HG03565 (cell line): ENCODE results near the gene GNB1L.
A peak's percentile ranks its signal among the peaks of the same experiment; 100 is the strongest.

Experiments
- ATAC-seq: cut with Tn5 transposase; IDR thresholded peaks from one replicate; pipeline ENCODE4 v1.9.1; 2021; ENCODE audit warnings: mild to moderate bottlenecking, moderate library complexity; ENCODE audit not compliant: unreplicated experiment

The GNB1L gene

GRCh38 chr22:19865141-19865829 is 10.6 kb upstream of the GNB1L start:
- ATAC-seq: no peak

DNA sequence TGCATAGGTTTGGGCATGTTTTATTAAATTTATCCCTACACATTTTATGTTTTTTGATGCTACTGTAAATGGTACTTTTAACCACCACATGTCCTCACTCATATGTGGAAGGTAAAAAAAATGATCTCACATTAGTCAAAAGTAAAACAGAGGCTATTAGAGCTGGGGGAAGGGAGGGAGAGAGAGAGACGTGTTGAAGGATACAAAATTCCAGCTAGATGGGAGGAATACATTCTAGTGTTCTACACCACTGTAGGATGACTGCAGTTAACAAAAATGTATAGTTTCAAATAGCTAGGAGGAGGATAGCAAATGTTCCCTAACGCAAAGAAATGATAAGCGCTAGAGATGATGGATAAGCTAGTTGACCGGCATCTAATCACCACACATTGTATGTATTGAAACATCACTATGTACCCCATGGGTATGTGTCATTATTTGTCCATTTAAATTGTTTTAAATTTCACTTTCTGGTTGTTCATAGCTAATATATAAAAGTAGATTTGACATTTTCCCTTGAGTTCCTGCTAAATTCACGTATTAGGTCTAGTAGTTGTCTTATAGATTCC is 9.9 kb upstream of the GNB1L start:
- no peak for ATAC-seq

DNA sequence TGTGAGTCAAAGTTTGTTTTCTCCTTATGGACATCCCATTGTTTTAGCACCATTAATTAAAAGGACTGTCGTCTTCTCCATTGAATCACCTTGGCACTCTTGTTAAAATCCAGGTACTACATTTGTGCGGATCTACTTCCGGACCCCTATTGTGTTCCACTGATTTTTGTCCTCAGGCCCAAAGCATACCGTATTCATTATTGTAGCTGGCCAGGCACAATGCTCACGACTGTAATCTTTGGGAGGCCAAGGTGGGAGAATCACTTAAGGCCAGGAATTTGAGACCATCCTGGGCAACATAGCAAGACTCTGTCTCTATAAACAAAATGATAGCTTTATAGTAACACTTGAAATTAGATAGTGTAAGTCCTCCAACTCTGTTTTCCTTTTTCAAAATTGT is 8.9 kb upstream of the GNB1L start:
- ATAC-seq: no peak

- ATAC-seq: no peak
These were observed 8.1 kb upstream of the GNB1L start for GRCh38 chr22:19862619-19863246.

DNA sequence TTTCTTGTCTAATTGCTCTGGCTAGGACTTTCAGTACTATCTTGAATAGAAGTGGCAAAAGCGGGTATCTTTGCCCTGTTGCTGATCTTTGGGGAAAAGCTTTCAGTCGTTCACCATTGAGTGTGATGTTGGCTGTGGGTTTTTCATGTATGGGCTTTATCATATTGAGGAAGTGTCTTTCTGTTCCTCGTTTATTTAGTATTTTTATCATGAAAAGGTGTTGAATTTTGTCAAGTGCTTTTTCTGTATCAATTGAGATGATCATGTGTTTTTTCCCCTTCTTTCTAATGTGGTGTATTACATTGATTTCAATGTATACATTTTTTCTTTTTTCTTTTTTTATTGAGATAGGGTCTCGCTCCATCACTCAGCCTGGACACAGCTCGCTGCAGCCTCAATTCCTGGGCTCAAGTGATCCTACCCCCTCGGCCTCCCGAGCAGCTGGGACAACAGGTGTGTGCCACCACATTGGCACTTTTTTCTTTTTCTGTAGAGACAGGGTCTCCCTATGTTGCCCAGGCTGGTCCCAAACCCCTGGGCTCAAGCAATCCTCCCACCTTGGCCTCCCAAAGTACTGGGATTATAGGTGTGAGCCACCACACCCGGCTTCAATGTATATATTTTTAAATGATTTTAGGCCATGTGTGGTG is 5.3 kb upstream of the GNB1L start:
- no peak for ATAC-seq

- ATAC-seq: no peak
These were observed 2.7 kb upstream of the GNB1L start for GRCh38 chr22:19857382-19857781.

GRCh38 chr22:19855504-19856409 is 1.1 kb upstream of the GNB1L start:
- peak; percentile 16 for ATAC-seq

GRCh38 chr22:19853879-19854777 is 546 bp downstream of the GNB1L start:
- ATAC-seq: no peak

GRCh38 chr22:19853058-19853878 is 1.4 kb downstream of the GNB1L start:
- no peak for ATAC-seq

GRCh38 chr22:19852177-19852781 is 2.4 kb downstream of the GNB1L start:
- ATAC-seq: no peak

DNA sequence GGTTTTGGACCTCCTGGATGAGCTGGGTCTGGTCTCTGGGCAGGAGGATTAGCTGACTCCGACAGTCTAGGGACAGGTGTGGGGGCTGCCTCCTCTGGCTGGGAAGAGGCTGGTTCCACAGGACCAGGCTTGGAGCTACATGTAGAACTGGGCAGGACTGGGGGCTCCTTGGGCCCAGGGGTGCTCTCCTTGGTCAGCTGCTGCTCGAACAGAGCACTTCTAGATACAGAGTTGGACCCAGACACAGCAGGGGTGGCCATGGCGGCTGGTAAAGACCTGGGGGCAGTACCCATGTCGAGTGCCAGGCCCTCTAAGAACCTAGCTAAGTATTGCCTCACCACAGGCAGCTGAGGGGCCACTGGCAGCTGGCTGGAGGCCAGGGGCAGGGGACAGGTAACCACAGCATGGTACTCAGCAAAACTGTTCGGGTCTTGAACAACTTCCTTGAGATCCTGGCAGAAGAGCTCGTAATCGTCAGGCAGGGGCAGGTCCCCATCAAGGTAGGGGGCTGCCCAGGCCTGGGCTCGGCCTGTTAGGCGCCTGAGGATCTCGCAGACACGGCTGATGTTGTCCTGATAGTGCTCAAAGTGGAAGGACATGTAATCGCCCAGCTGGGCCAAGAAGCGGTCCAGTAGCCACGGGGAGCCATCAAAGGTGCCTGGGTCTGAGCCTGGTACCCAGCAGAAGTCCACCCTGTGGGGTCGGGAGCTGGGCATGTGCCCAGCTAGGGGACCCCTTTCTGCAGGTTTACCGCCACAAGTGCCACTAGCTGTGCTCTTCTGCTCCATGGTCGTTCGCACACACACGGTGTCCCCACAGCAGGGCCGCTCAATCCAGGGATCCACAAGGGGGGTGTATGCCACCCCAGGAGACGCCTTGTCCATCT is 3.1 kb downstream of the GNB1L start:
- no peak for ATAC-seq

GRCh38 chr22:19850763-19851109 is 3.9 kb downstream of the GNB1L start:
- no peak for ATAC-seq

DNA sequence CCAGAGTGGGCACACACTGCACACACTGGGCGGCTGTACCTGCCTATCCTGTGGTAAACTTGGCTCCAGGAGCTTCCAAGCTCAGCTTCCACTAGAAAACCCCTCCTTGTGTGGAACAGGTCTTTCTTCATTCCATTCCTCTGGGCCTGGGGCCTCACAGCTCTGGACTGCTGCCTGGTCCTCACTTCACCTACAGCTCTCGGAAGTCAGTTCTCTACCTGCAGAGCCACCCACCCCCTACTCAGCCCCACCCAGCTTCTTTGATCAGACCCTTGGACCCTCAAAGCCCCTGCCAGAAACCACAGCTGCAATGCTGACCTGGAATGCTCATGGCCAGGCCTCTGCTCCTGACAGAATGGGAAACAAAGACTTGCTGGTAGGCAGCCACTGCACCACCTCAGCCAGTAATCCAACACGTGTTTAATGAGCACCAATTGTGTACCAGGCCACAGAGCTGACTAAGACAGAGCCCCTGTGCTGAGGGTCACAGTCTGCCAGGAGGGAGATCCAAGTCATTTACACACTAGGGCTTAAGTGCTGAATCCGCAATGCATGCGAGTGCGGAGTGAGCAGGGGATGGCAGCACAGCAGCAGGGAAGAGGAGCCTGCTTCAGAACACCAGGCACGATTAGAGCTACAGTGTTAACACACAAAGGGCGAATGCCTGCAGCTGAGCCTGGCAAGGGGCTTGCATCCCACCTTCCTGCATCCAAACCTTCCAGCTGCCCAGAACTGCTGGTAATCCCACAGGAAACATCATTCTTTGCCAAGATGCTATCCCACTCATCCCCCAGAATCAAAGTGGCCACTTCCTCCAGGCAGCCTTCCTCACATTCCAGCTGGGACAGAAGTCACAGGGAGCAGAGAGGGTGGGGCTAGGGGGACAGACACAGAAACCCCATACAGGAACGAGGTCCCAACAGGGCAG is 4.6 kb downstream of the GNB1L start:
- no peak for ATAC-seq

DNA sequence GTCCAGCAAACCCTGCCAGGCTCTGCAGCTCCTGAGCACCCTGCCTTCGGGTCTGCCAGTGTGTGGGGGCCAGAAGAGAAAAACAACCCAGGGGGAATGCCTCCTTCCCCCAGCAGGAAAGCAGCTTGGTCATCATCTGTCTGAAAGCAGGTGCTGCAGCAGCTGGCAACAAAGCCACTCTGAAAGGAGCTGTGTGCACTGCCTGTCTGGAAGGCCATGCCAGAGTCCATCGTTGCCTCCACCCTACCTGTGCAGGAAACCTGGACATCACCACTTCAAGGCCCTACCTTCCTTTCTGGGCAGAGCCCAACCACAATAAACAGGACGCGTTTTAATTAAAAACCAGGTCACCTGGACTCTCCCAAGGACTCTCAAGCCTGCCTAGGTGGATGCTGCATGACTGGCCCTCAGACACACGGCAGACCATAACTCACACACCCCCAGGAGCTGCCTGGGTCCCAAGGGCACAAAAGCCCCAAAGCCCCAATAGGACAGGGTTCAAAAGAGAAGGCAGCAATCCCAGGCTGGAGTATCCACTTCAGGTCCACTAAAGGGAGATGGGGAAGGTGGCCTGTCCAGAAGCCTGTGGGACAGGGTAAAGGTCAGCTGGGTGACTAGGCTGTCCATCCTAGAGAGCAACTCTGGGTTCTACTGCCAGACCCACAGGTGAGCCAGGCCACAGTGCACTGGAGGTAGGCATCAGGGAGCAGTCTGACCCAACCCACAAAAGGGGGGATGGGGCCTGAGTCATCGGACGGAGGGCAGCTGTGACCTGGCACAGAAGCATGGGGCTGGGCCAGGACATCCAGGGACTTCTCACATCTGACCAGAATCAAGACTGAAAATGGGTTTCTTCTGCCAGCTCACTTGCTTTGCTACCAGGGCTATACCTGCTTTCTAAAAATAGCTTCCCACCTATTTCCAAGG is 6.1 kb downstream of the GNB1L start:
- ATAC-seq: no peak

DNA sequence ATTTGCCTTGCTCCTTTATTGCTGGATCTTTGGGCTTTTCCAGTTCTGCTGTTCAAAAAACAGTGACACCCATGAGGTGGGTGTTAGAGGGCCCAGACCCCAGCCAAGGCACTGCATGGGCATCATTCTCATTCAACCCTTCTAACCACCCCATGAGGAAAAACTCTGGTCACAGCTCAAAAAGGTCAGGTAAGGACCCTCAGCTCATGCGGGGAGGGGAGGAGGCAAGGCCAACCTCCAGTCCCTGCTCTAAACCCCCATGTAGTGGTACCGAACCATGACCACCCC is 7.4 kb downstream of the GNB1L start:
- no peak for ATAC-seq
